MCF 10A (cell line): Measurements from ENCODE around the gene FGF5. TPM values are rescaled to one million over a fixed set of nuclear protein-coding genes. Genes with fewer than 3 reads are reported as not detected.

Experiments
- BruUV-seq: library from RNA; stranded (reverse); fragments of 400-500 nt; replicated peaks from 2 replicates; lab custom pipeline; 2021; lab: Mats Ljungman, UMichigan
- CTCF ChIA-PET: fragments of 300-600 bp; sonication (Branson Sonifier 250); formaldehyde crosslinking; extraction: SDS; loops from one replicate; lab custom pipeline; 2021; ENCODE audit warnings: antibody characterized with exemption, inconsistent platforms; lab: Yijun Ruan, JAX
- POLR2A ChIA-PET: fragments of 300-600, 350-650 bp; sonication (Branson Sonifier 250); formaldehyde crosslinking; extraction: SDS; loops from one replicate; lab custom pipeline; 2020; ENCODE audit warnings: antibody characterized with exemption, inconsistent platforms; lab: Yijun Ruan, JAX
- DNase-seq: peaks from one replicate; pipeline ENCODE4 v3.0.0-alpha.2; 2018; ENCODE audit not compliant: unreplicated experiment
- H3K27ac Mint-ChIP-seq: one replicate; pipeline ENCODE4 v1.8.0; 2022; ENCODE audit warnings: mild to moderate bottlenecking, low read depth, mixed read lengths; ENCODE audit not compliant: unreplicated experiment
- H3K27me3 Mint-ChIP-seq: one replicate; pipeline ENCODE4 v1.8.0; 2022; ENCODE audit warnings: mixed read lengths; ENCODE audit not compliant: insufficient read depth, unreplicated experiment
- H3K36me3 Mint-ChIP-seq: one replicate; pipeline ENCODE4 v1.8.0; 2022; ENCODE audit warnings: mild to moderate bottlenecking, moderate library complexity, mixed read lengths; ENCODE audit not compliant: insufficient read depth, unreplicated experiment
- H3K4me1 Mint-ChIP-seq: one replicate; pipeline ENCODE4 v1.8.0; 2022; ENCODE audit warnings: mixed read lengths; ENCODE audit not compliant: insufficient read depth, unreplicated experiment
- H3K4me3 Mint-ChIP-seq: one replicate; pipeline ENCODE4 v1.8.0; 2022; ENCODE audit warnings: mild to moderate bottlenecking, moderate library complexity, mixed read lengths; ENCODE audit not compliant: unreplicated experiment
- H3K9me3 Mint-ChIP-seq: one replicate; pipeline ENCODE4 v1.8.0; 2022; ENCODE audit warnings: mixed read lengths; ENCODE audit not compliant: unreplicated experiment
- intact Hi-C: fragments of 100-400 bp; cut with micrococcal nuclease; formaldehyde crosslinking; loops from 2 replicates; pipeline ENCODE4 v1.14.1; 2022
- total RNA-seq: library from RNA; stranded (reverse); gene quantifications from 2 replicates; pipeline ENCODE4 v1.2.3, GENCODE V29; 2022
- TF ChIP-seq, protein P1 (sequence below): fragments of 200-600 bp; IDR thresholded peaks from one replicate; pipeline ENCODE4 v1.8.0; 2022; ENCODE audit warnings: antibody characterized with exemption, mild to moderate bottlenecking; ENCODE audit not compliant: unreplicated experiment

Gene FGF5
- total RNA-seq, 1 experiment from 2014 or later, result not detected

- peaks cover 7% of the 10 kb centered on the region for H3K4me1 Mint-ChIP-seq
- no peak overlapping the region for H3K4me3 Mint-ChIP-seq
- POLR2A ChIA-PET, result interaction anchor here (0.6 to 1.8 kb wide), 5 partner anchors 8 to 102 kb away, joined by 3 to 6 read pairs (median 3); no protein-coding TSS in a partner anchor
- TF ChIP-seq, protein P1, sequence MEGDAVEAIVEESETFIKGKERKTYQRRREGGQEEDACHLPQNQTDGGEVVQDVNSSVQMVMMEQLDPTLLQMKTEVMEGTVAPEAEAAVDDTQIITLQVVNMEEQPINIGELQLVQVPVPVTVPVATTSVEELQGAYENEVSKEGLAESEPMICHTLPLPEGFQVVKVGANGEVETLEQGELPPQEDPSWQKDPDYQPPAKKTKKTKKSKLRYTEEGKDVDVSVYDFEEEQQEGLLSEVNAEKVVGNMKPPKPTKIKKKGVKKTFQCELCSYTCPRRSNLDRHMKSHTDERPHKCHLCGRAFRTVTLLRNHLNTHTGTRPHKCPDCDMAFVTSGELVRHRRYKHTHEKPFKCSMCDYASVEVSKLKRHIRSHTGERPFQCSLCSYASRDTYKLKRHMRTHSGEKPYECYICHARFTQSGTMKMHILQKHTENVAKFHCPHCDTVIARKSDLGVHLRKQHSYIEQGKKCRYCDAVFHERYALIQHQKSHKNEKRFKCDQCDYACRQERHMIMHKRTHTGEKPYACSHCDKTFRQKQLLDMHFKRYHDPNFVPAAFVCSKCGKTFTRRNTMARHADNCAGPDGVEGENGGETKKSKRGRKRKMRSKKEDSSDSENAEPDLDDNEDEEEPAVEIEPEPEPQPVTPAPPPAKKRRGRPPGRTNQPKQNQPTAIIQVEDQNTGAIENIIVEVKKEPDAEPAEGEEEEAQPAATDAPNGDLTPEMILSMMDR, result peak; percentile 49
- peak; percentile 63 for DNase-seq
- CTCF ChIA-PET, result interaction anchor here (0.7 to 4.6 kb wide), 20 partner anchors 10 to 1370 kb away, joined by 3 to 56 read pairs (median 4); partner anchors contain the start of gene CFAP299
- no TSS peak for BruUV-seq
- no peaks in the 10 kb centered on the region for H3K9me3 Mint-ChIP-seq
- no peaks in the 10 kb centered on the region for H3K36me3 Mint-ChIP-seq
- H3K27ac Mint-ChIP-seq, result no peak overlapping the region
- intact Hi-C loops, result loop anchor here (1.0 to 10.0 kb wide), 4 partner anchors 56 to 1370 kb away; partner anchors contain the start of gene FGF5
- no peaks in the 10 kb centered on the region for H3K27me3 Mint-ChIP-seq
Observed at GRCh38 chr4:80322716-80323115, 56.3 kb downstream of the FGF5 start.

DNA sequence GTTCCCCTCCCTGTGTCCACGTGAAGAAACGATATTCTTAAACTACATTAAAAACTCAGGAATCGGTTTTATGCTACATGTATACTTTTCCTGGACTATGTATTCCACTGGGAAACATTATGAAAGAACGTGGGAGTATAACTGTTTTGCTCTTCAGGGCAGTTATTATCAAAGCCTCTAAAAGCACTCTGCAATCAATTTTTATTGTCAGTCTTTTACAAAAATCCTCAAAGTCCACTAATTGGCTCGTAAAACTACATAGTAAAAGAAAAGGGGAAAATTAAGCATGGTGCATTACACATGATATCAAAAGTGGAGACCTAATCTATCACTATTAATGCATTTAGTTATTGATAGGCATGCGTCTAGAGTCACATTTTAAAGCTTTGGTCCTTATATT lies 57.7 kb downstream of the FGF5 start:
- intact Hi-C loops, result loop anchor here (5.0 to 10.0 kb wide), 2 partner anchors 1279 to 1372 kb away; no protein-coding TSS in a partner anchor
- no TSS peak for BruUV-seq
- Mint-ChIP-seq H3K27me3 (no peaks in the 10 kb centered on the region), H3K4me1 (peaks cover 7% of the 10 kb centered on the region), H3K4me3 (no peak overlapping the region), H3K27ac (no peak overlapping the region), H3K36me3 (no peaks in the 10 kb centered on the region), H3K9me3 (no peaks in the 10 kb centered on the region)
- DNase-seq, result no peak
- ChIA-PET CTCF (interaction anchor here (1.8 to 4.6 kb wide), 3 partner anchors 8 to 104 kb away, joined by 13 to 56 read pairs (median 15); partner anchors contain the start of gene CFAP299), POLR2A (no interaction called here)
- TF ChIP-seq, protein P1, result no peak

- H3K36me3 Mint-ChIP-seq, result no peaks in the 10 kb centered on the region
- TF ChIP-seq, protein P1, result no peak
- POLR2A ChIA-PET, result no interaction called here
- H3K9me3 Mint-ChIP-seq, result no peaks in the 10 kb centered on the region
- DNase-seq, result no peak
- intact Hi-C loops, result no loop called here
- no TSS peak for BruUV-seq
- no peak overlapping the region for H3K4me3 Mint-ChIP-seq
- H3K27me3 Mint-ChIP-seq, result no peaks in the 10 kb centered on the region
- CTCF ChIA-PET, result interaction anchor here (0.6 to 2.7 kb wide), 2 partner anchors 8 to 1379 kb away, joined by 3 to 15 read pairs; no protein-coding TSS in a partner anchor
- H3K4me1 Mint-ChIP-seq, result no peaks in the 10 kb centered on the region
- no peak overlapping the region for H3K27ac Mint-ChIP-seq
Observed at GRCh38 chr4:80331693-80332092, 65.2 kb downstream of the FGF5 start.

GRCh38 chr4:80333121-80333520 lies 66.7 kb downstream of the FGF5 start:
- ChIA-PET CTCF (interaction anchor here (0.6 to 2.7 kb wide), 5 partner anchors 10 to 1131 kb away, joined by 3 to 15 read pairs (median 3); no protein-coding TSS in a partner anchor), POLR2A (no interaction called here)
- Mint-ChIP-seq H3K4me1 (no peaks in the 10 kb centered on the region), H3K9me3 (no peaks in the 10 kb centered on the region), H3K27me3 (no peaks in the 10 kb centered on the region), H3K36me3 (no peaks in the 10 kb centered on the region), H3K4me3 (no peak overlapping the region), H3K27ac (no peak overlapping the region)
- no TSS peak for BruUV-seq
- TF ChIP-seq, protein P1, result no peak
- intact Hi-C loops, result no loop called here
- DNase-seq, result no peak
